Breast epithelium (tissue), 3 donors: ENCODE results near the gene FCHSD2.

ENCODE experiments used
- POLR2AphosphoS5 ChIP-seq, 3 donors: sonication (generic); formaldehyde crosslinking; IDR thresholded peaks; one replicate each; pipeline ENCODE4 v1.6.1; 2017; ENCODE audit warnings: antibody characterized with exemption in 3 of 3
- TF ChIP-seq, protein P1 (sequence below), 3 donors: fragments of 450-650 bp; IDR thresholded peaks; one replicate each; pipeline ENCODE4 v1.5.1; 2016 to 2017; ENCODE audit warnings: antibody characterized with exemption in 3 of 3, mild to moderate bottlenecking in 3 of 3, moderate library complexity in 3 of 3

DNA sequence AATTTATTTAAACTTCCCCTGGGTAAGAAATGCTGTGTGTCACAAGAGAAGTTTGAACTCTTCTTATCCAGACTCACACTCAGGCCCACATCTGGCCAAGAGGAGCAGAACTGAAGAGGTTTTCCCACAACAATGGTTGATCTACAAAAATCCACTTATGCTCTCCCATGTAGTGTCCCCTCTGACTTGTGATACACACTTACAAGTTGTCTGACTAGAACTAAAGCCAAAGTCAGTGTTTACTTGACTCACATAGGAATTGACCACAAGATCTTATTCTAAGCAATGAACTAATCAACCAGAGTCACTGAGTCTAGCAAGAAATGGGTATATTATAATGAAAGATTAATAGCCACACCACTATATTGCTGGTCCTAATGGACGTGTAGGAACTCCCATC, 194.9 kb downstream of the FCHSD2 start:
- TF ChIP-seq, protein P1, sequence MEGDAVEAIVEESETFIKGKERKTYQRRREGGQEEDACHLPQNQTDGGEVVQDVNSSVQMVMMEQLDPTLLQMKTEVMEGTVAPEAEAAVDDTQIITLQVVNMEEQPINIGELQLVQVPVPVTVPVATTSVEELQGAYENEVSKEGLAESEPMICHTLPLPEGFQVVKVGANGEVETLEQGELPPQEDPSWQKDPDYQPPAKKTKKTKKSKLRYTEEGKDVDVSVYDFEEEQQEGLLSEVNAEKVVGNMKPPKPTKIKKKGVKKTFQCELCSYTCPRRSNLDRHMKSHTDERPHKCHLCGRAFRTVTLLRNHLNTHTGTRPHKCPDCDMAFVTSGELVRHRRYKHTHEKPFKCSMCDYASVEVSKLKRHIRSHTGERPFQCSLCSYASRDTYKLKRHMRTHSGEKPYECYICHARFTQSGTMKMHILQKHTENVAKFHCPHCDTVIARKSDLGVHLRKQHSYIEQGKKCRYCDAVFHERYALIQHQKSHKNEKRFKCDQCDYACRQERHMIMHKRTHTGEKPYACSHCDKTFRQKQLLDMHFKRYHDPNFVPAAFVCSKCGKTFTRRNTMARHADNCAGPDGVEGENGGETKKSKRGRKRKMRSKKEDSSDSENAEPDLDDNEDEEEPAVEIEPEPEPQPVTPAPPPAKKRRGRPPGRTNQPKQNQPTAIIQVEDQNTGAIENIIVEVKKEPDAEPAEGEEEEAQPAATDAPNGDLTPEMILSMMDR (IDR thresholded peaks at IDR 0.05) = no peak
- no peak for TF ChIP-seq POLR2AphosphoS5 (IDR thresholded peaks at IDR 0.05)
